ENCODE results near the gene ARHGAP15. TPM values are rescaled to one million over a fixed set of nuclear protein-coding genes. Genes with fewer than 3 reads are reported as not detected.

ARHGAP15 gene
- total RNA-seq, 4 donors from 2014 or later = 0.80 to 53.1 (median 12.7) TPM

- H3K27me3 ChIP-seq = no peaks in the 10 kb centered on the region
- no peaks in the 10 kb centered on the region for H3K9me3 ChIP-seq
- no peak for DNase-seq
- 55 to 61% methylated on average over 3 to 4 of the region's 4 CpGs for WGBS, 2 donors (ENCODE audit: low coverage in 1 of 2)
- intact Hi-C loops (cut with DNase I; ENCODE audit: low total_unique reads) = no loop called here
- H3K4me3 ChIP-seq = no peak overlapping the region
- H3K4me1 ChIP-seq = no peaks in the 10 kb centered on the region
- no peaks in the 10 kb centered on the region for H3K36me3 ChIP-seq
- in situ Hi-C loops (cut with MboI; ENCODE audit: low pct_ligation_motif_present in 1 of 4, low pct_unique_long_range_greater_than_20kb in 1 of 4, low sequenced_read_pairs in 3 of 4) = no loop called here
- TF ChIP-seq, protein P1, sequence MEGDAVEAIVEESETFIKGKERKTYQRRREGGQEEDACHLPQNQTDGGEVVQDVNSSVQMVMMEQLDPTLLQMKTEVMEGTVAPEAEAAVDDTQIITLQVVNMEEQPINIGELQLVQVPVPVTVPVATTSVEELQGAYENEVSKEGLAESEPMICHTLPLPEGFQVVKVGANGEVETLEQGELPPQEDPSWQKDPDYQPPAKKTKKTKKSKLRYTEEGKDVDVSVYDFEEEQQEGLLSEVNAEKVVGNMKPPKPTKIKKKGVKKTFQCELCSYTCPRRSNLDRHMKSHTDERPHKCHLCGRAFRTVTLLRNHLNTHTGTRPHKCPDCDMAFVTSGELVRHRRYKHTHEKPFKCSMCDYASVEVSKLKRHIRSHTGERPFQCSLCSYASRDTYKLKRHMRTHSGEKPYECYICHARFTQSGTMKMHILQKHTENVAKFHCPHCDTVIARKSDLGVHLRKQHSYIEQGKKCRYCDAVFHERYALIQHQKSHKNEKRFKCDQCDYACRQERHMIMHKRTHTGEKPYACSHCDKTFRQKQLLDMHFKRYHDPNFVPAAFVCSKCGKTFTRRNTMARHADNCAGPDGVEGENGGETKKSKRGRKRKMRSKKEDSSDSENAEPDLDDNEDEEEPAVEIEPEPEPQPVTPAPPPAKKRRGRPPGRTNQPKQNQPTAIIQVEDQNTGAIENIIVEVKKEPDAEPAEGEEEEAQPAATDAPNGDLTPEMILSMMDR (IDR thresholded peaks at IDR 0.05) = no peak
- no peak for TF ChIP-seq EP300 (IDR thresholded peaks at IDR 0.05; ENCODE audit: low read depth)
- no peak for TF ChIP-seq POLR2AphosphoS5 (IDR thresholded peaks at IDR 0.05)
- TF ChIP-seq POLR2A (IDR thresholded peaks at IDR 0.05) = no peak
- H3K27ac ChIP-seq = no peak overlapping the region
Measured at GRCh38 chr2:143764261-143764660, 635.0 kb downstream of the ARHGAP15 start.

DNA sequence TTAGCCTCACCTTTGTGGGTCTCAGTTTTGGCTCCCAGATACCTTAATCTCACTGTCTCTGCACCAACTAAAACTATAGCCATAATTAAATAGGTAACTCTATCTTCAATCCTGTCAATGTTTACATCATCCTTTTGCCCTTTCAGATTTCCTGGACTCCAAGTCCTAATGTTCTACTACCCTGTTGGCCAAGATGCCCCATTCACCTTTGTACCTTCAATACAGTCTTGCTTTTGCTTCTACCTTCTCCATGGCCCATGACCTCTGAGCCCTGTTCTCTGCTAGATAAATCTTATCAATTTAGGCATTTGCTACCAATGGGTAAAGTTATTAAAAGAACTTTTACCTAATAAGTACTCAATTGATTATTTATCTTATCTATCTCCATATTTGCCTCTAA is 635.5 kb downstream of the ARHGAP15 start:
- no peak overlapping the region for H3K27ac ChIP-seq
- DNase-seq = no peak
- no peaks in the 10 kb centered on the region for H3K4me1 ChIP-seq
- H3K9me3 ChIP-seq = no peaks in the 10 kb centered on the region
- intact Hi-C loops (cut with DNase I; ENCODE audit: low total_unique reads) = no loop called here
- no peak overlapping the region for H3K4me3 ChIP-seq
- TF ChIP-seq, protein P1 (IDR thresholded peaks at IDR 0.05) = no peak
- no peak for TF ChIP-seq POLR2A (IDR thresholded peaks at IDR 0.05)
- H3K36me3 ChIP-seq = no peaks in the 10 kb centered on the region
- in situ Hi-C loops (cut with MboI; ENCODE audit: low pct_ligation_motif_present in 1 of 4, low pct_unique_long_range_greater_than_20kb in 1 of 4, low sequenced_read_pairs in 3 of 4) = no loop called here
- H3K27me3 ChIP-seq = no peaks in the 10 kb centered on the region

- in situ Hi-C loops (cut with MboI; ENCODE audit: low pct_ligation_motif_present in 1 of 4, low pct_unique_long_range_greater_than_20kb in 1 of 4, low sequenced_read_pairs in 3 of 4) = no loop called here
- TF ChIP-seq POLR2A (IDR thresholded peaks at IDR 0.05) (no peak), EP300 (IDR thresholded peaks at IDR 0.05; ENCODE audit: low read depth) (no peak), POLR2AphosphoS5 (IDR thresholded peaks at IDR 0.05) (no peak)
- TF ChIP-seq, protein P1 (IDR thresholded peaks at IDR 0.05) = no peak
- Histone ChIP-seq H3K36me3 (no peaks in the 10 kb centered on the region), H3K4me3 (no peak overlapping the region), H3K9me3 (no peaks in the 10 kb centered on the region), H3K27ac (no peak overlapping the region), H3K4me1 (no peaks in the 10 kb centered on the region), H3K27me3 (no peaks in the 10 kb centered on the region)
- DNase-seq = no peak
- intact Hi-C loops (cut with DNase I; ENCODE audit: low total_unique reads) = no loop called here
- 76 to 80% methylated on average over 1 of the region's 1 CpG for WGBS, 2 donors (ENCODE audit: low coverage in 1 of 2)
Measured at GRCh38 chr2:143768991-143769390, 639.8 kb downstream of the ARHGAP15 start.

GRCh38 chr2:143771939-143772338 is 642.7 kb downstream of the ARHGAP15 start:
- H3K36me3 ChIP-seq = no peaks in the 10 kb centered on the region
- WGBS, 2 donors (ENCODE audit: low coverage in 1 of 2) = 52 to 77% methylated on average over 5 to 6 of the region's 6 CpGs
- TF ChIP-seq POLR2AphosphoS5 (IDR thresholded peaks at IDR 0.05) = no peak
- TF ChIP-seq, protein P1 (IDR thresholded peaks at IDR 0.05) = no peak
- no peak for TF ChIP-seq POLR2A (IDR thresholded peaks at IDR 0.05)
- TF ChIP-seq EP300 (IDR thresholded peaks at IDR 0.05; ENCODE audit: low read depth) = no peak
- H3K4me1 ChIP-seq = no peaks in the 10 kb centered on the region
- in situ Hi-C loops (cut with MboI; ENCODE audit: low pct_ligation_motif_present in 1 of 4, low pct_unique_long_range_greater_than_20kb in 1 of 4, low sequenced_read_pairs in 3 of 4) (no loop called here), intact Hi-C loops (cut with DNase I; ENCODE audit: low total_unique reads) (no loop called here)
- no peak for DNase-seq
- H3K4me3 ChIP-seq = no peak overlapping the region
- H3K27ac ChIP-seq = no peak overlapping the region
- no peaks in the 10 kb centered on the region for H3K9me3 ChIP-seq
- no peaks in the 10 kb centered on the region for H3K27me3 ChIP-seq

All from transverse colon (tissue), 4 donors.